ENCODE results near the gene SOX12.

SOX12 gene

DNA sequence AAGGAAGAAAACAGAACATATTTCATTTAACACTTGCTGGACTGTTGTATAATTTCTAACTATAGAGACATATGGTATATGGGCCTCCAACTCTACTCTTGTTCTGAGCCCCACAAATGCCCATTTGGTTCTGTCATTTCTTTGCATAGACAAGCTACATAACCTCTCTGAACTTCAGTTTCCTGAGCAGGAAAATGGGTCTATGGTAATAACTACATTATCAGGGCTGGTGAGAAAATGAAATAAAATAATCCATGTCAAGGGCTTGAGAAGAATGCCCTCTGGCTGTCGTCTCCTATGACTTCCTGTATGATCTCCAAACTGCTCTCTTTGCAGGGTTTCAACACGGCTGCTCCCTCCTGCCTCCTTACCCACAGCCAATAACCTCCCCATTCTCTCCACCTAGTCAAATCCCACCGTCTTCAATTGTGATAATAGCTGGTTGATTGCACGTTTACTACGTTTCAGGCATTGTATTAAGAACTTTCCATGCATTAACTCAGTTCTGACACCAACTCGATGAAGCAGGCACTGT lies 16.0 kb upstream of the SOX12 start:
- no peak overlapping the region for H3K9ac ChIP-seq (ENCODE audit: low read length)
- no peaks in the 10 kb centered on the region for H3K79me2 ChIP-seq (ENCODE audit: control insufficient read depth, insufficient read depth, low read length, poor library complexity)
- H2BK12ac ChIP-seq (ENCODE audit: low read length) = no peak overlapping the region
- no peak overlapping the region for H2AK5ac ChIP-seq (ENCODE audit: low read length)
- no peak overlapping the region for H3K18ac ChIP-seq (ENCODE audit: low read length)
- H3K4me2 ChIP-seq (ENCODE audit: low read length) = peak overlapping the region; percentile 77
- H3K14ac ChIP-seq (ENCODE audit: low read length) = peak overlapping the region; percentile 68
- peak overlapping the region; percentile 67 for H3K27ac ChIP-seq (ENCODE audit: low read depth, low read length)
- H3K79me1 ChIP-seq (ENCODE audit: low read length) = peaks cover 8% of the 10 kb centered on the region
- no peaks in the 10 kb centered on the region for H3K27me3 ChIP-seq (ENCODE audit: insufficient read depth, low read length)
- H2BK120ac ChIP-seq (ENCODE audit: insufficient read depth, low read length, poor library complexity) = peak overlapping the region; percentile 72
- no peak overlapping the region for H3K4me3 ChIP-seq (ENCODE audit: low read depth, low read length)
- no peaks in the 10 kb centered on the region for H3K36me3 ChIP-seq (ENCODE audit: control insufficient read depth in 1 of 2, insufficient read depth in 2 of 2, low read length in 2 of 2)
- peak overlapping the region; percentile 88 for H2AFZ ChIP-seq (ENCODE audit: insufficient read depth, low read length, poor library complexity)
- no peaks in the 10 kb centered on the region for H3K9me3 ChIP-seq (ENCODE audit: insufficient read depth, low read depth, low read length)
- peak overlapping the region; percentile 86 for H4K91ac ChIP-seq (ENCODE audit: low read depth, low read length)
- H4K12ac ChIP-seq (ENCODE audit: low read depth, low read length) = peak overlapping the region; percentile 74
- DNase-seq = no peak
- peak overlapping the region; percentile 87 for H4K8ac ChIP-seq (ENCODE audit: low read depth, low read length)
- no peak overlapping the region for H3K4ac ChIP-seq (ENCODE audit: low read depth, low read length)
- H3K4me1 ChIP-seq (ENCODE audit: control insufficient read depth in 1 of 2, insufficient read depth in 2 of 2, low read length in 2 of 2) = peaks cover 0 to 6% of the 10 kb centered on the region in 2 experiments
- peak overlapping the region; percentile 84 for H2BK5ac ChIP-seq (ENCODE audit: low read depth, low read length, poor library complexity)
- no CpG with 5 or more reads among the region's 6 CpGs for WGBS (ENCODE audit: extremely low coverage, insufficient coverage, insufficient read length)
- no peak overlapping the region for H3K23ac ChIP-seq (ENCODE audit: low read length)

DNA sequence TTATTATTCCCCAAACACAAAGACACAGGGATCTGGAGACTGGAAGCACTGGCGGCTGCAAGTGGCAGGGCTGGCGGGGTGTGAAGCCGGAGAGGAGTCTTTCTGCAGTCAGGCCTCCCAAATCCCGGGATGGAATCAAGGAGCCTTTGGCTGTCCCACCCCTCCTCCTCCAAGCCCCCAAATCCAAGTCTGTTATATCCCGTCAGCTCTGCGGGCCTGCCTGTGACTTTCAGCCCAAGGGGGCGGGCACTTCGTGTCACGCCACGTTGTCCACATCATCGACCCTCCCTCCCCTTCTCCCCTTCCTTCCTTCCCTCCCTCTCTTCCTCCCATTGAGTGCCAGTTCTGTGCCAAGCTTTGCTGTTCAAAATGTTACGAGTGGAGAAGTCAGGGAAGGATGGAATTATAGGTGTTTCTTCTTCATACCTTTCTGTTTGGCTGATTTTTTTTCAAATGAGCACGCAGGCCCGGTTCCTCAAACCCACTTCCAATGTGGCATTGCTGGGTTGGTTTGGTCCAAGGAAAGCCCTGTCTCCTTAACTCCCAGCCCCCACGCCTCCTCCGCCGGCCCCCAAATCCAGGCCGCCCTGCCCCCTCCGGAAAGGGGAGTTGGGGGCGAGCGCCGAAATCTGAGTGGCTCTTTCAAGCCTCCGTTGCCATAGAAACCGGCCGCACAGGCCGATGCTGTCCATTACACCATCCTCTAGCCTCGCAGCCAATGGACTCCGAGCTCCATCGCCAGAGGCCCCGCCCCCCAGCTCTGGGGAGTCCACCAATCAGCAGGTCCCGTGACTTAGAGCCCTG lies 15.3 kb upstream of the SOX12 start:
- peak overlapping the region; percentile 67 for H3K27ac ChIP-seq (ENCODE audit: low read depth, low read length)

DNA sequence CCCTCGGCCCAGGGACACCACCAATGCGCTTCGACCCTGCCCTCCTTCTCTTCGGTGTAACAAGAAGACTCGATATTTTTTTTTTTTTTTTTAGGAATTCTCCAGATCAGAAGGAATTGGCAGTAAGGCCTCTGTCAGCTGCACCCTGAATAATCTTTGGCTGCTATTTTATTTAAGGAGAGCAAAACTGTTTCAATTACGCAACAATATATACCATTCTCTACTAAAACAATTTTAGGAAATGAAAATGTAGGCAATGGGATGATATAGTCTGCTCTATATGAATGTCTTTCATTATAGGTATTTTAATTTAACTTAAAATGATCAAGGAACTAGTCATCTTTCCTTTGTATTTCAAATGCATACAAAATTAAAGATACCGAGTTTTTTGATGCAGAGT lies 14.7 kb upstream of the SOX12 start:
- no peaks in the 10 kb centered on the region for H3K79me2 ChIP-seq (ENCODE audit: control insufficient read depth, insufficient read depth, low read length, poor library complexity)
- no peak overlapping the region for H3K27ac ChIP-seq (ENCODE audit: low read depth, low read length)
- no peak overlapping the region for H3K9ac ChIP-seq (ENCODE audit: low read length)
- no peak overlapping the region for H2BK5ac ChIP-seq (ENCODE audit: low read depth, low read length, poor library complexity)
- peaks cover 8% of the 10 kb centered on the region for H3K79me1 ChIP-seq (ENCODE audit: low read length)
- DNase-seq = no peak
- no peak overlapping the region for H4K91ac ChIP-seq (ENCODE audit: low read depth, low read length)
- H2BK120ac ChIP-seq (ENCODE audit: insufficient read depth, low read length, poor library complexity) = no peak overlapping the region
- H3K9me3 ChIP-seq (ENCODE audit: insufficient read depth, low read depth, low read length) = no peaks in the 10 kb centered on the region
- no peaks in the 10 kb centered on the region for H3K36me3 ChIP-seq (ENCODE audit: control insufficient read depth in 1 of 2, insufficient read depth in 2 of 2, low read length in 2 of 2)
- no CpG with 5 or more reads among the region's 7 CpGs for WGBS (ENCODE audit: extremely low coverage, insufficient coverage, insufficient read length)
- H4K12ac ChIP-seq (ENCODE audit: low read depth, low read length) = no peak overlapping the region
- peaks cover 0 to 6% of the 10 kb centered on the region in 2 experiments for H3K4me1 ChIP-seq (ENCODE audit: control insufficient read depth in 1 of 2, insufficient read depth in 2 of 2, low read length in 2 of 2)
- no peak overlapping the region for H2AK5ac ChIP-seq (ENCODE audit: low read length)
- H3K18ac ChIP-seq (ENCODE audit: low read length) = no peak overlapping the region
- H3K27me3 ChIP-seq (ENCODE audit: insufficient read depth, low read length) = no peaks in the 10 kb centered on the region
- H4K8ac ChIP-seq (ENCODE audit: low read depth, low read length) = no peak overlapping the region
- no peak overlapping the region for H3K23ac ChIP-seq (ENCODE audit: low read length)
- peak overlapping the region; percentile 88 for H2AFZ ChIP-seq (ENCODE audit: insufficient read depth, low read length, poor library complexity)
- no peak overlapping the region for H2BK12ac ChIP-seq (ENCODE audit: low read length)
- H3K4ac ChIP-seq (ENCODE audit: low read depth, low read length) = no peak overlapping the region
- H3K14ac ChIP-seq (ENCODE audit: low read length) = no peak overlapping the region
- no peak overlapping the region for H3K4me3 ChIP-seq (ENCODE audit: low read depth, low read length)
- no peak overlapping the region for H3K4me2 ChIP-seq (ENCODE audit: low read length)

More for the DNA sequence above, 15.3 kb upstream of the SOX12 start:
- H2BK5ac ChIP-seq (ENCODE audit: low read depth, low read length, poor library complexity) = peak overlapping the region; percentile 92
- H3K79me2 ChIP-seq (ENCODE audit: control insufficient read depth, insufficient read depth, low read length, poor library complexity) = no peaks in the 10 kb centered on the region
- peak overlapping the region; percentile 77 for H3K4me2 ChIP-seq (ENCODE audit: low read length)
- no peaks in the 10 kb centered on the region for H3K36me3 ChIP-seq (ENCODE audit: control insufficient read depth in 1 of 2, insufficient read depth in 2 of 2, low read length in 2 of 2)
- H3K27me3 ChIP-seq (ENCODE audit: insufficient read depth, low read length) = no peaks in the 10 kb centered on the region
- H4K91ac ChIP-seq (ENCODE audit: low read depth, low read length) = peak overlapping the region; percentile 86
- H3K9me3 ChIP-seq (ENCODE audit: insufficient read depth, low read depth, low read length) = no peaks in the 10 kb centered on the region
- H3K4me1 ChIP-seq (ENCODE audit: control insufficient read depth in 1 of 2, insufficient read depth in 2 of 2, low read length in 2 of 2) = peaks cover 0 to 6% of the 10 kb centered on the region in 2 experiments
- H2AFZ ChIP-seq (ENCODE audit: insufficient read depth, low read length, poor library complexity) = peak overlapping the region; percentile 88
- H3K4me3 ChIP-seq (ENCODE audit: low read depth, low read length) = peak overlapping the region; percentile 66
- peak overlapping the region; percentile 87 for H4K8ac ChIP-seq (ENCODE audit: low read depth, low read length)
- H3K14ac ChIP-seq (ENCODE audit: low read length) = peak overlapping the region; percentile 76
- peak overlapping the region; percentile 11 for H3K18ac ChIP-seq (ENCODE audit: low read length)
- H2AK5ac ChIP-seq (ENCODE audit: low read length) = no peak overlapping the region
- peak; percentile 64 to 65 for DNase-seq
- H3K23ac ChIP-seq (ENCODE audit: low read length) = no peak overlapping the region
- no peak overlapping the region for H3K9ac ChIP-seq (ENCODE audit: low read length)
- peak overlapping the region; percentile 61 for H2BK12ac ChIP-seq (ENCODE audit: low read length)
- H3K79me1 ChIP-seq (ENCODE audit: low read length) = peaks cover 8% of the 10 kb centered on the region
- no CpG with 5 or more reads among the region's 31 CpGs for WGBS (ENCODE audit: extremely low coverage, insufficient coverage, insufficient read length)
- H2BK120ac ChIP-seq (ENCODE audit: insufficient read depth, low read length, poor library complexity) = peak overlapping the region; percentile 72
- no peak overlapping the region for H3K4ac ChIP-seq (ENCODE audit: low read depth, low read length)
- peak overlapping the region; percentile 74 for H4K12ac ChIP-seq (ENCODE audit: low read depth, low read length)

DNA sequence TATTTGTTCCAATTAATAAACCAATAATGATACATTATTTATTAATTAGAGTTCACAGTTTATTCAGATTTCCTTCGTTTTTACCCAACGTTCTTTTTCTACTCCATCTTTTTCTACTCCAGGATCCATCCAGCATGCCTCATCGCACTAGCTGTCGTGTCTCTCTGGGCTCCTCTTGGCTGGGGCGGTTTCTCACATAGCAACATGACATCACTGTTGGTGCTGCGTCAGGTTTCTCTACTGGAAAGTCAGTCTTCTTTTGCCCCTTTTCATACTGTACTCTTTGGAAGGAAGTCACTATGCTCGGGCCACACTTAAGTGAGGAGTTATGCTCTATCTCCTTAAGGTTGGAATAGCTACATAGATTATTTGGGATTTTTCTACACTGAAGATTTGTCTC lies 13.7 kb upstream of the SOX12 start:
- Histone ChIP-seq H2AK5ac (ENCODE audit: low read length) (no peak overlapping the region), H4K91ac (ENCODE audit: low read depth, low read length) (no peak overlapping the region), H3K4me2 (ENCODE audit: low read length) (no peak overlapping the region), H3K18ac (ENCODE audit: low read length) (no peak overlapping the region), H3K23ac (ENCODE audit: low read length) (no peak overlapping the region), H3K9ac (ENCODE audit: low read length) (no peak overlapping the region), H3K14ac (ENCODE audit: low read length) (no peak overlapping the region), H2BK5ac (ENCODE audit: low read depth, low read length, poor library complexity) (no peak overlapping the region), H3K4ac (ENCODE audit: low read depth, low read length) (no peak overlapping the region), H2BK12ac (ENCODE audit: low read length) (no peak overlapping the region), H3K27ac (ENCODE audit: low read depth, low read length) (no peak overlapping the region), H3K79me1 (ENCODE audit: low read length) (peaks cover 8% of the 10 kb centered on the region), H3K27me3 (ENCODE audit: insufficient read depth, low read length) (no peaks in the 10 kb centered on the region), H4K12ac (ENCODE audit: low read depth, low read length) (no peak overlapping the region), H3K4me1 (ENCODE audit: control insufficient read depth in 1 of 2, insufficient read depth in 2 of 2, low read length in 2 of 2) (peaks cover 0 to 6% of the 10 kb centered on the region in 2 experiments), H3K79me2 (ENCODE audit: control insufficient read depth, insufficient read depth, low read length, poor library complexity) (no peaks in the 10 kb centered on the region), H3K4me3 (ENCODE audit: low read depth, low read length) (no peak overlapping the region), H3K36me3 (ENCODE audit: control insufficient read depth in 1 of 2, insufficient read depth in 2 of 2, low read length in 2 of 2) (no peaks in the 10 kb centered on the region), H2BK120ac (ENCODE audit: insufficient read depth, low read length, poor library complexity) (no peak overlapping the region), H3K9me3 (ENCODE audit: insufficient read depth, low read depth, low read length) (no peaks in the 10 kb centered on the region), H4K8ac (ENCODE audit: low read depth, low read length) (no peak overlapping the region), H2AFZ (ENCODE audit: insufficient read depth, low read length, poor library complexity) (no peak overlapping the region)
- no peak for DNase-seq
- no CpG with 5 or more reads among the region's 7 CpGs for WGBS (ENCODE audit: extremely low coverage, insufficient coverage, insufficient read length)
